Kidney (tissue), 14 donors: ENCODE results near the gene ACVR2A. TPM values are rescaled to one million over a fixed set of nuclear protein-coding genes. Genes with fewer than 3 reads are reported as not detected.

Experiments
- DNase-seq, 5 donors: peaks; one replicate each; pipeline ENCODE4 v3.0.0-alpha.2; 2013 to 2020
- FAIRE-seq: peaks from 2 replicates; lab custom pipeline; 2012; peaks lifted over from hg19 to GRCh38; lab: Jason Lieb, UNC
- H3K27ac ChIP-seq, 2 donors: one replicate each; pipeline ENCODE4 v1.7.0; 2013; ENCODE audit warnings: low read depth in 2 of 2, low read length in 2 of 2, inconsistent platforms in 1 of 2
- H3K27me3 ChIP-seq: one replicate; pipeline ENCODE4 v1.7.1; 2013; ENCODE audit warnings: low read length, inconsistent platforms; ENCODE audit not compliant: control insufficient read depth, insufficient read depth
- H3K36me3 ChIP-seq, 3 donors: one replicate each; pipeline versions ENCODE4 v1.7.0 to v1.7.1; 2013; ENCODE audit warnings: low read length in 3 of 3, control low read depth in 1 of 3, inconsistent platforms in 1 of 3; ENCODE audit not compliant: insufficient read depth in 3 of 3, control insufficient read depth in 2 of 3
- H3K4me1 ChIP-seq, 3 donors: one replicate each; pipeline versions ENCODE4 v1.7.0 to v1.7.1; 2013; ENCODE audit warnings: low read length in 3 of 3, inconsistent platforms in 1 of 3, low read depth in 1 of 3; ENCODE audit not compliant: control insufficient read depth in 2 of 3, insufficient read depth in 2 of 3
- H3K4me3 ChIP-seq, 3 donors: one replicate each; pipeline versions ENCODE4 v1.7.0 to v1.8.1; 2013; ENCODE audit warnings: low read length in 3 of 3, control low read depth in 1 of 3, inconsistent platforms in 1 of 3
- H3K9ac ChIP-seq, 3 donors: one replicate each; pipeline versions ENCODE4 v1.7.0 to v1.7.1; 2013; ENCODE audit warnings: low read length in 3 of 3, control low read depth in 1 of 3, inconsistent platforms in 1 of 3
- H3K9me3 ChIP-seq, 3 donors: one replicate each; pipeline versions ENCODE4 v1.7.0 to v1.7.1; 2013; ENCODE audit warnings: low read length in 3 of 3, control low read depth in 1 of 3, inconsistent platforms in 1 of 3; ENCODE audit not compliant: control insufficient read depth in 2 of 3, insufficient read depth in 1 of 3
- intact Hi-C: fragments of 100-400 bp; cut with DNase I; formaldehyde crosslinking; loops from one replicate; pipeline ENCODE4 v1.11.1; 2022
- polyA plus RNA-seq: library from polyadenylated mRNA; stranded (reverse); fragments of 350-450 nt; fragmentation: Illumina TruSeq; extraction: RNeasy Lipid Tissue Mini Kit (QIAGEN cat#74804); gene quantifications from one replicate; pipeline ENCODE4 v1.2.3, GENCODE V29; 2014; ENCODE audit warnings: low read depth, low replicate concordance; ENCODE audit not compliant: insufficient read depth
- total RNA-seq: library from RNA; stranded (reverse); fragmentation: NEBNext Ultra II Directional; extraction: Animal tissue kit (Norgen Biotek cat#: 25700); gene quantifications from one replicate; pipeline ENCODE4 v1.2.1, GENCODE V29; 2021
- TF ChIP-seq, protein P1 (sequence below): IDR thresholded peaks from 3 replicates; pipeline ENCODE4 v1.5.1; 2012; ENCODE audit warnings: mild to moderate bottlenecking, moderate library complexity, borderline replicate concordance; ENCODE audit not compliant: insufficient read depth; ENCODE audit errors: extremely low read depth
- donor health status: control.
- donor health status: control.
- donor health status: control.
- donor health status: control.
- donor health status: control.
- donor health status: DM: yes; HTN: yes; CAD: no.
- donor health status: Normal renal cell carcinoma (clear cell type).

Gene ACVR2A
- total and polyA plus RNA-seq, 2 donors from 2014 or later, result 7.6 to 18.4 TPM

GRCh38 chr2:147808520-147808919 is 36.3 kb upstream of the ACVR2A start:
- H3K4me1 ChIP-seq, result no peaks in the 10 kb centered on the region
- intact Hi-C loops, result no loop called here
- no peaks in the 10 kb centered on the region for H3K36me3 ChIP-seq
- TF ChIP-seq, protein P1, sequence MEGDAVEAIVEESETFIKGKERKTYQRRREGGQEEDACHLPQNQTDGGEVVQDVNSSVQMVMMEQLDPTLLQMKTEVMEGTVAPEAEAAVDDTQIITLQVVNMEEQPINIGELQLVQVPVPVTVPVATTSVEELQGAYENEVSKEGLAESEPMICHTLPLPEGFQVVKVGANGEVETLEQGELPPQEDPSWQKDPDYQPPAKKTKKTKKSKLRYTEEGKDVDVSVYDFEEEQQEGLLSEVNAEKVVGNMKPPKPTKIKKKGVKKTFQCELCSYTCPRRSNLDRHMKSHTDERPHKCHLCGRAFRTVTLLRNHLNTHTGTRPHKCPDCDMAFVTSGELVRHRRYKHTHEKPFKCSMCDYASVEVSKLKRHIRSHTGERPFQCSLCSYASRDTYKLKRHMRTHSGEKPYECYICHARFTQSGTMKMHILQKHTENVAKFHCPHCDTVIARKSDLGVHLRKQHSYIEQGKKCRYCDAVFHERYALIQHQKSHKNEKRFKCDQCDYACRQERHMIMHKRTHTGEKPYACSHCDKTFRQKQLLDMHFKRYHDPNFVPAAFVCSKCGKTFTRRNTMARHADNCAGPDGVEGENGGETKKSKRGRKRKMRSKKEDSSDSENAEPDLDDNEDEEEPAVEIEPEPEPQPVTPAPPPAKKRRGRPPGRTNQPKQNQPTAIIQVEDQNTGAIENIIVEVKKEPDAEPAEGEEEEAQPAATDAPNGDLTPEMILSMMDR, result no peak
- no peaks in the 10 kb centered on the region for H3K9me3 ChIP-seq
- no peaks in the 10 kb centered on the region for H3K27me3 ChIP-seq
- FAIRE-seq (no peak), DNase-seq (no peak)
- no peak overlapping the region for H3K4me3 ChIP-seq
- no peak overlapping the region for H3K27ac ChIP-seq
- H3K9ac ChIP-seq, result no peak overlapping the region

DNA sequence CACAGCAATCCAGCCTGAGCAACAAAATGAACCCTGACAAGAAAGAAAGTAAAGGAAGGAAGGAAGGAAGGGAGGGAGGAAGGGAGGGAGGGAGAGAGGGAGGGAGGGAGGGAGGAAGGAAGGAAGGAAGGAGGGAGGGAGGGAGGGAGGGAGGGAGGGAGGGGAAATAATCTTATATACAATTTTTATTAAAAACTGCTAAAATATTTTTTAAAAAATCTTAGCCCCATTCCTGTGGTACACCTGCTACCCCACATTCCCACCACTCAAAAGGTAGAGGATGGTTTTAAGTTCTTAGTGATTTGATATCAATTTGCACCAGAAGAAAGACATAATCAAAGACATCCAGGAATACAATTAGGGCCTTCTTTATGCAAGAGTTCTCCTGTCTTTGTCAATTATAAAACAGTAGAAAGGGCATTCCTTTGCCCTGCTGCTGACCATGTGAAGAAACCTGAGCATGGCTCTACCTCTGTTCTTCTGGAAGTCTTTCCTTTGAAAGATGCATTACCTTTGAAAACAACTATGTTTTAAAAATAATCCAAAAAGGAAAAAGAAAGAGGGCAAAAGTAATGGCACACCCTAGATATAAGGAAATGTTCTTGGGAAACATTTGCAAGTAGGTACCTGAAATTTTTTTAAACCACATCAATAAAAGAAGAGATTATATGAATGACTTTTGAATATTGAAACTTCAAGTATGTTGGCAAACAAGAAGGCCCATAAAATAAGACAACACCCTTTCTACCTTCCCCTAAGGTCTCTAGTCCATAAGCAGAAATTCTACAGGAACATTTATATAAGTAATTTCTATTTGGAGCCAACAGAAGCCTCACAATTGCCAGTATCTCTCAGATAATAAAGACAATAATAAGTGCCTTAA is 33.7 kb upstream of the ACVR2A start:
- TF ChIP-seq, protein P1, result no peak
- DNase-seq (no peak), FAIRE-seq (no peak)
- Histone ChIP-seq H3K4me3 (no peak overlapping the region), H3K27me3 (no peaks in the 10 kb centered on the region), H3K27ac (no peak overlapping the region), H3K4me1 (no peaks in the 10 kb centered on the region), H3K9ac (no peak overlapping the region), H3K9me3 (no peaks in the 10 kb centered on the region), H3K36me3 (no peaks in the 10 kb centered on the region)
- intact Hi-C loops, result no loop called here

- DNase-seq, result no peak
- intact Hi-C loops, result no loop called here
- H3K27ac ChIP-seq, result no peak overlapping the region
- H3K9ac ChIP-seq, result no peak overlapping the region
- FAIRE-seq, result no peak
- H3K27me3 ChIP-seq, result no peaks in the 10 kb centered on the region
- TF ChIP-seq, protein P1, result no peak
- no peaks in the 10 kb centered on the region for H3K9me3 ChIP-seq
- H3K4me3 ChIP-seq, result no peak overlapping the region
- no peaks in the 10 kb centered on the region for H3K4me1 ChIP-seq
- no peaks in the 10 kb centered on the region for H3K36me3 ChIP-seq
Observed at GRCh38 chr2:147818741-147819140, 26.1 kb upstream of the ACVR2A start.
